HG02981 (cell line): ENCODE measurements around the gene FLT1.

ENCODE experiments used
- ATAC-seq: cut with Tn5 transposase; IDR thresholded peaks from one replicate; pipeline ENCODE4 v1.9.1; 2021; ENCODE audit warnings: mild to moderate bottlenecking, moderate library complexity; ENCODE audit not compliant: unreplicated experiment

Gene FLT1, protein sequence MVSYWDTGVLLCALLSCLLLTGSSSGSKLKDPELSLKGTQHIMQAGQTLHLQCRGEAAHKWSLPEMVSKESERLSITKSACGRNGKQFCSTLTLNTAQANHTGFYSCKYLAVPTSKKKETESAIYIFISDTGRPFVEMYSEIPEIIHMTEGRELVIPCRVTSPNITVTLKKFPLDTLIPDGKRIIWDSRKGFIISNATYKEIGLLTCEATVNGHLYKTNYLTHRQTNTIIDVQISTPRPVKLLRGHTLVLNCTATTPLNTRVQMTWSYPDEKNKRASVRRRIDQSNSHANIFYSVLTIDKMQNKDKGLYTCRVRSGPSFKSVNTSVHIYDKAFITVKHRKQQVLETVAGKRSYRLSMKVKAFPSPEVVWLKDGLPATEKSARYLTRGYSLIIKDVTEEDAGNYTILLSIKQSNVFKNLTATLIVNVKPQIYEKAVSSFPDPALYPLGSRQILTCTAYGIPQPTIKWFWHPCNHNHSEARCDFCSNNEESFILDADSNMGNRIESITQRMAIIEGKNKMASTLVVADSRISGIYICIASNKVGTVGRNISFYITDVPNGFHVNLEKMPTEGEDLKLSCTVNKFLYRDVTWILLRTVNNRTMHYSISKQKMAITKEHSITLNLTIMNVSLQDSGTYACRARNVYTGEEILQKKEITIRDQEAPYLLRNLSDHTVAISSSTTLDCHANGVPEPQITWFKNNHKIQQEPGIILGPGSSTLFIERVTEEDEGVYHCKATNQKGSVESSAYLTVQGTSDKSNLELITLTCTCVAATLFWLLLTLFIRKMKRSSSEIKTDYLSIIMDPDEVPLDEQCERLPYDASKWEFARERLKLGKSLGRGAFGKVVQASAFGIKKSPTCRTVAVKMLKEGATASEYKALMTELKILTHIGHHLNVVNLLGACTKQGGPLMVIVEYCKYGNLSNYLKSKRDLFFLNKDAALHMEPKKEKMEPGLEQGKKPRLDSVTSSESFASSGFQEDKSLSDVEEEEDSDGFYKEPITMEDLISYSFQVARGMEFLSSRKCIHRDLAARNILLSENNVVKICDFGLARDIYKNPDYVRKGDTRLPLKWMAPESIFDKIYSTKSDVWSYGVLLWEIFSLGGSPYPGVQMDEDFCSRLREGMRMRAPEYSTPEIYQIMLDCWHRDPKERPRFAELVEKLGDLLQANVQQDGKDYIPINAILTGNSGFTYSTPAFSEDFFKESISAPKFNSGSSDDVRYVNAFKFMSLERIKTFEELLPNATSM (N-terminal part only)

DNA sequence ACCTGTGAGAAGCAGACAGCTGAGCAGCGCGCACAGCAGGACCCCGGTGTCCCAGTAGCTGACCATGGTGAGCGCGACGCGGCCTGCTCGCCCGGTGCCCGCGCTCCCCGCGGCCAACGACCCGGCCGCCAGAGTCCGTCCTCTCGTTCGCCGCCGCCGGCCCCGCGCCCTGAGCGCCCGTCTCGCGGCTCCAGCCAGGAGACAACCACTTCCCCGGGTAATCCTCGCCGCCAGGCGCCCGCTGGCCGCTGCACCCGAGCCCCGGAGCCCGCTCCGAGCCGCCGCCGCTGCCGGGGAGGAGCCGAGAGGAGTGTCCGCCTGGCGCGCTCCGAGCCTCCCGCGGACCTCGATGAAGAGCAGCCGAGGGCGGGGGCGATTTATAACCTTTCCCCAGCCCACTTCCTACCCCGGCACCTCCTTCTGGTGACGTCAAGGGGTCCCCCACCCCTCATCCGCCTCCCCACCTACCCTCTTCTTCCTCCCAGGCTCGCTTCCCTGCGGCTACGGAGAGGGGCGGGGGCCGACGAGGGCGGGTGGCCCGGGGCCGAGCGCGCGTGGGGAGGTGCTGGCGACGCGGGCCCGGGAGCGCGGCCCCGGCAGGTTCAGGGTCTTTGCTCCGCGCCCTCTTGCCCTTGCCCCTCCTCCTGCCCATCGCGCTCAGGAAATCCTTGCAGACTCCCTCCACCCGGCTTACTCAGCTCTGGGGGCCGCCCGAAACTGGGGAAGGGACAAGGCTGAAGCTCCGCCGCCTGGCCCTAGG lies at the start of gene FLT1:
Gene FLT1, minus strand, starts transcription at position 351 of the 760 bp plus-strand sequence. Its CDS starts 285 bp downstream, at position 66.
- ATAC-seq: no peak

DNA sequence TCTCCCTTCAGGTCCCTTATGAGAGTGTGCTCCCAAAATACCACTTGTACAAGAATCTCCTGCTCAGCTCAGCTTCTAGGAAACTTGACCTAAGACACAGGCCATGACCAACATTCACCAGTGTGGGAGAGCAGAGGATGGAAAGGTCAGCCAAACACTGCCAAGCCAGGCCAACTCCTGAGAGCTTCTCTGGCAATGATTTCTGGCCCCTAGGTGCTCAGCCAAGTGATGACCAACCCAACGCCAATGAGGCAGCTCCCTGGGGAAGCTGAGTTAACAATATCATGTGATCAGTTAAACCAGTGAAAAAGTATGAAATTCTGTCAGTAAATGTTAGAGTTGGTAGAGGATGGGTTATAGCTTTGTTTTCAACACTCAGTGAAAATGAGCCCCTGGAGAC lies 49.1 kb upstream of the FLT1 start:
- ATAC-seq: no peak

DNA sequence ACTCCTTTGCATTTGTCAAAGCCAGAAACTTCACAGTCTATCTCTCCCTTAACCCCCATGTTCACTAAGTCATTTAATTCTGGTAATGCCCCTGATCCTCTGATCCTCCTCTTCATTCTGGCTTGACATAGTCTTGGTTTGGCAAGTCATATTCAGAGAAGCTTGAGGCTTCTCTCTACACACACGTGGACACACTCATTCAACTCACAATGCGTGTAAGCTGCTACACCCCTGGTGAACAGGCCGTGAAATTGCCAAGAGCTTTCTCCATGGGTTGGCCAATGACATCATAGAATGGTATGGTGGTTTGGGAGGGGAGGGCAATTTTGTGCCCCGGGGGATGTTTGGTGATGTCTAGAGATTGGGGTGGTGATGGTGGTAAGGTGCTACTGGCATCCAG lies 47.9 kb upstream of the FLT1 start:
- no peak for ATAC-seq

DNA sequence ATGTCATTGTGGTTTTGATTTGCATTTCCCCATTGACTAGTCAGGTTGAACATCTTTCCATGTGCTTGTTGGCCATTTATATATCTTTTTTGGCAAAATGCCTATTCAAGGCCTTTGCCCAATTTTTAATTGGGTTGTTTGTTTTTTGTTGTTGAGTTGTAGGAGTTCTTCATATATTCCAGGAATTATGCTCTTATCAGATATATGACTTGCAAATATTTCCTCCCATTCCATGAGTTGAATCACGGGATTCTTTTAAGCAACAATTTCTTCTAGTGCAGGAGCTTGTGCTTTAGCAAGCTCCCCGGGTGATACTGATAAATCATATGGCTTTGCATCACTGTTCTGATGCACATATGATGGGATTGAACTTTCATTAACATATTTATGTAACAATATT lies 47.0 kb upstream of the FLT1 start:
- no peak for ATAC-seq

DNA sequence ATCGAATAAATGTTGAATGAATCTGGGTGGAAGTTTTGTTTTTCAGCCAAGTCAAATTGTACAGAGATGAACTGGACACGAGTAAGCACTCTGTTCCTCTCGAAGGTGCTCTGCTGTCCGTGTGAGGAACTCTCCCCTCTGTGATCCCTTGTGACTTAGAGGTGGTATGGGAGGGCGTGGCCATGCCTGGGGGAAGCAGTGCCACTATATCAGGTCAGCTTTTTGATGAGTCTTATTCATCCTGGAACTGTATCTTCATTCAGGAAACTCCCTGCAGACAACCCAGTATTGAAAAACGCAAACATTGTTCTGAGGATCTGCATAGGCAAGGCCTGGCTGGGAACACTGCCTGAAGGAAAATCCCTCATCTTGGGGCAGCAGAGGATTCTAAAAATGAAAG lies 45.7 kb upstream of the FLT1 start:
- ATAC-seq: no peak

DNA sequence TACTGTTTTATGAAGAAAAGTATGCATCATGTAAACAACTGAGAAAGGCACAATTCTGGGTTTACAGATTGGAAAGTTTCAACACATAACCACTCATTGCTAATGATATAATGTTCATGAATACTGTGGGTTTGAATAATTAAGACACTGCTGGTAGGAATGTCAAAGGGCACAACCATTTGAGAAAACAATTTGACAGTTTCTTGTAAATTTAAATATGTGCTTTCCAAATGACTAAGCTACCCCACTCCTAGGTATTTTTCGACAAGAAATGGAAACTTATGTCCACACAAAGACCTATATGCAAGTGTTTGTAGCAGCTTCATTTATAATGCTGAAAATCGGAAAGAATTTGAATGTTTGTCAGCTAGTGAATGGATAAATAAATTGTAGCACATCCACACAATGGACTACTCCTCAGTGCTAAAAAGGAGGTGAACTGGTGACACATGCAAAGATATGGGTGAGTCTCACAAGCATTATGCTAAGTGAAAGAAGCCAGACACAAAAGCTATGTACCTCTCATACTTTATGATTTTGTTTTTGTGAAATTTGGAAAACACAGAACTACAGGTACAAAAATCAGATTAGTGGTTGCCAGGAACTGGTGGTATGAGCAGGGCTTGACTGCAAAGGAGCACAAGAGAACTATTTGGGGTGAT lies 44.8 kb upstream of the FLT1 start:
- ATAC-seq: no peak

DNA sequence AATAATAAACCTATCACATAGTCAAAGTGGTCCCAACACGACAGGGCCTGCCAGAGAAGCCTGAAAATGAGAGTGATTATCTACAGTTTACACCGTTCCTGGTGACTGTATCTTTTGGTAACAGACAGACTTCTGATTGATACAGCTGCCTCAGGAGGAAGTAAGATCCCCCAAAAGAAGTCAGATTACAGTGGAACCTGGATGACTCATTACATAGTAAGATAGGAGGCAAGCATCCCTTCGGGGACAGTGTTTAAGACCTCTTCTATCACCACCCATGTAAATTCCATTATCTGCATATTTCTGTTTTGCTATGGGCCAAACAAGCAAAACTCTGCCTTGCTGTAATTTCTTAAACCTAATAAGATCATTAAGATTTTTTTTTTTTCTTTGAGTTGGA lies 44.0 kb upstream of the FLT1 start:
- no peak for ATAC-seq

DNA sequence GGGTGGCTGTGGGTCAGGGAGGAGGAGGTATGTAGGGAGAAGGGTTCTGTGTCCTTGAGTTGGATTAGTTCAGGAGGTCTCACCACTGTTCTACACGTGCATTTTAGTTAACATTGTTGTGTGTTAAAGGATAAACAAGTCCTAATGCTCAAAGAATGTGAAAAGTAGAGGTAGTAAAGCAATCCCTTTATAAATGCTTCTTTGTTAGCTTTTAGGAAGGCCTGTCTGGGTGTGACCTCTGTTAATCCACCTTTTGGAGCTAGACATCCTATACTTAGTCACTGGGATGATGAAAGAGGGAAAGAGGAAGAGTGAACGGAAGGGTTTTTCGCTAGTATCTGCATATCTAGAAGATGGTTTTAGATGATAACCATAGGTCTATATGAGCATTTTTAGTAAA lies 42.2 kb upstream of the FLT1 start:
- no peak for ATAC-seq

DNA sequence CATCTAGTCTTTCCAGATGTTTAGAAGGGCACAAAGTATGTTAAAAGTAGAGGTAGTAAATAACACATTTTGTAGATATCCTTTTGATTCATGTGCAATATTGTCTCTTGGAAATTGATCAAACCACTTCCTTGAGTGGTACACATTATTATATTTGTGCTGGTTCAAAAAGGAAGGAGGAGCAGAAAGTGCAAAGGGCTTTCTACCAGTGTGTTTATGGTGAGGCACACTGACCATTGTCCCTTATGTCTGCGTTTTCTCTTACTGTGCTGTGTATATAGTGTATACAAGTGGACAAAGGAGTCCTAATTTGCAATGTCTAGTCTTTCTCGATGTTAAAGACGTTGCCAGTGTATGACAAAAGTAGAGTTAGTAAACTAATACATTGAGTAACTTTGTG lies 41.4 kb upstream of the FLT1 start:
- no peak for ATAC-seq

DNA sequence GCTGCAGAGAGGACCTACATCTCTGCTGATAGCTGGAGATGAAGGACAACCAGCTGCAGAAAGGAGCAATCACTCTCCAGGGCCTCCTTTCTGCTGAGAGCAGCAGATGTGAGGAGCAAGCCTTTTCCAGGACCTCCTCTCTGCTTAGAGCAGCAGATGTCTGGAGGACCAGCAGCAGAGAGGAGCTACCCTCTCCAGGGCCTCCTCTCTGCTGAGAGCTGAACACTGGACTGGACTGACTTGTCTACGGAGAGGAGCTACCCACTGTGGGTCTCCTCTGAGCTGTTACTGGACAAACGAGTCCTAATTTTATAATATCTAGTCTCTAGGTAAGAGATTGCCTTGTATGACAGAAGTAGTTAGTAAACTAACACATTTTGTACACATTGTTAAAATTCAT lies 40.8 kb upstream of the FLT1 start:
- ATAC-seq: no peak

DNA sequence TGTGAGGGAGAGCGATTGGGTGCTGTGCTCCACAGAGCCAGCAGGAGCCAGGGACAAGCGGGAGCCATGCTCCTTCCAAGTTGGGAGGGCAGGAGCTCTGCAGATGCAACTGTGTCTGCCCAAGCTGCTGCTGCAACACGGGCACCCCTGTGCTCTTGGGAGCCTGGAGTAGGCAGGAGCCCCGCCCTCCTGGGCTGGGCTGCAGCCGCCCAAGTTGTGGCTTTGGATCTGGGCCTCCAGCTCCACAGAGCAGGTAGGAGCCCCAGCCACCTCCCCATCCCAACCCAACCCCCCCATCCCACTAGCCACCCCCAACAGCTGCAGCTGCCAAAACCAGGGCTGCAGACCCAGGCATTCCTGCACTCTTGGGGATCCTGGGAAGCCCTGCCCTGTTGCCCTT lies 39.9 kb upstream of the FLT1 start:
- no peak for ATAC-seq

DNA sequence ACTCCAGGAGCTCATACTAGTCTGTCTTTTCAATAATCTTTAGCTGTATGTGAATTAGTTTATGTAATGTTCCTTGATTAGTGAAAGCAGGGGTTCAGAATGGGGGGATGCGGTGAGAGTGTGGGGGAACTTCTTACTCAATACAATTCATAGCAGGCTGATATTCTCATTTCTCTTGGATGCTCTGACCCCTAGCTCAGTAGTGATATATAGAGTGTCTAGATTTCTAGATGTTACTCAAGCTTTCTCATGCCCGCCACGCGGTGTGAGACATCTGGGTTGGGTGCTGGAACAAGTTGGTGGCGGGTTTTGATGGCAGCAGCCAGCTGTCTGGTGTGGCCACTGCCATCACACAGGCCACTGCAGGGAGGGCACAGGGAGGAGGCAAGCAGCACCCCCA lies 39.3 kb upstream of the FLT1 start:
- ATAC-seq: no peak

DNA sequence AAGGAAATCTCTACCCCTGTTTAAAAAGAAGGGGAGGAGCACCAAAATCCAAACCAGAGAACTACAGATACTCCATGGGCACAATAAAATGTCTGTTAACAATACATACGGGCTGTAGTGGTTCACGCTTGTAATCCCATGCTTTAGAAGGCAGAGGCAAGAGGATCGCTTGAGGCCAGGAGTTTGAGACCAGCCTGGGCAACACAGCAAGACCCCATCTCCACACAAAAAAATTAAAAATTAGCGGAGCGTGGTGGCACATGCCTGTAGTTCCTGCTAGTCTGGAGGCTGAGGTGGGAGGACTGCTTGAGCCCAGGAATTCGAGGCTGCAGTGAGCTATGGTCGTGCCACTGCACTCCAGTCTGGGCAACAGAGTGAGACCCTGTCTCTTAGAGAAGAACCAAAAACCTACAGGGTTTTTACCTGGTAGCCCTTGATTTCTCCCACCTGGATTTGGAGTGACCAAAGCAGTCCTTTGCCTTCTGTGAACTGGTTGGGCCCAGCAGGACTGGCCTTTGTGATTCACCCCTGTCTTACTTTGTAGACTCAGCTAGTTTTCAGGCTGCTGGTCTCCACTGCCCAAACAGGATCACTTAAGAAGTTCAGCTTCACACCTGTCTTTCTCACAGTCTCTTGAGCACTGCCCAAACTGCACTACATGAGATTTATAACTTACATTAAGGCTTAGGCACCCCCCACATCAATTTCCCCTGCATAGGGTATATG lies 38.7 kb upstream of the FLT1 start:
- ATAC-seq: no peak

DNA sequence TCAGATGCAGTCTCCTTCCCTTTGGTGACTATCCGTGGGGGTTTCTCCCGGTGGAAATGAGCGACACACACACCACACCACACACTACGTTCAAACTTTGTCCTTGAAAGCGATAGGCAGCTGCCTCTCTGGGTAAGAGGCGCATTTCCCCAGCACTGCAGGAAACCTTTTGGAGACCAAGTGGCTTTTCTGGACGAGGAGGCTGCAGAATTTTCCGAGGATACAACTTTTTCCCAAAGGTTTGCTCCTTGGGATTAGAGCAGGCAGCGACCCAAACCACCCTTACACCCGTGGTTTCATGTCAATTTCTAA lies 38.2 kb upstream of the FLT1 start:
- ATAC-seq: no peak

DNA sequence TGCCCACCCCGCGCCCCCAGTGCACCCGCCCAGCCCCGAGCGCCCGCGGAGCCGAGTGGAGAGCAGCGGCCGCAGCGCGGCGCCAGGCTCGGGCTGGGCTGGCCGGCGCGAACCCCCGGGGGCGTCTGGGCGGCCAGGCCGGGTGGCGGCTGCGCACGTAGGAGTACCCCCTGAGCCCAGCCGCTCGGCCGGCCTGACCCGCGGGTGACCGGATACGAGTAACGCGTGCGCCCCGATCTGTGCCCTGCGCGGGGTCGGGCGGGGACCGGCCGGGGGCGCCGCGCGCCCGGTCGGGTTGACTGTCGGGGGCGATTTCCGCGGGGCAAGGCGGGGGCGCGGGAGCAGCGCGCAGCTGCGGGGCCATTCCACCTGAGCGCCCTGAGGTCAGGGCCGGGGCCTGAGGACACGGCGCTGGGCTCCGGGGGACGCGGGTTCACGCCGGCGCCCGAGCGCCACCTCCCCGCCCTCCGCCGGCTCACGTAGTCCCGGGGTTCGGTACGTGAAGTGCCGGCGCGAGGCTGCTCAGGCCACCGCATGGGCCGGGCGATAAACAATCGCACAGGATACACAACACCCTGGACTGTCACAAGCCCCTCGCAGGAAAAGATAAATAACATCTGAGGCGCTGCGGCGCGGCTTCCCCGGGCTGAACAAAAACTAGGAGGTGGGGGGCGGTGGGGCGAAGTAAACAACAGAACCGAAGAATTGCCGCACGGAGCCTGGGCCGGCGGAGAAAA lies 37.6 kb upstream of the FLT1 start:
- ATAC-seq: no peak

DNA sequence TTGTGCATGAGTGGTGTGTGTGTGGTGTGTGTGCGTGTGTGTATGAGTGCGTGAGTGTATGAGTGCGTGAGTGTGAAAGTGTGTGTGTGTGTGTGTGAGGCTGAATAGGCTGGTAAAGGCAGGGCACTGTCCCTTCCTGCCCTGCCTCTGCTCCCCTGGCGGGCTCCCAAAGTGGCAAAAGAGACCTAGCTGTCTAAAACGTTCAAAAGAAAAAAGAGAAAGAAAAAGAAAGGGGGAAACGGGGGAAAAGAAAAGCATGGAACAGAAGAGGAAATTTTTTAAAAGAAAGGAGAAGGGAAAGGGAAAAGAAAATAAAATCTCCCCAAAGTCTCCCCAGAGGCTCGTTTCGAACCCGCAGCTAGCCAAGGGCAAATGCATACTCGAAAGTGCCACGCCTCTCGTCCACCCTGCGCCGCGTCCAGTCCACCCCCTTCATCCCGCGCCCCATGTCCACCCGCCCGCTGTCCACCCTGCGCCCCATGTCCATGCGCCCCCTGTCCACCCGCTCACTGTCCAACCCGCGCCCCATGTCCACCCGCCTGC lies 37.0 kb upstream of the FLT1 start:
- no peak for ATAC-seq

DNA sequence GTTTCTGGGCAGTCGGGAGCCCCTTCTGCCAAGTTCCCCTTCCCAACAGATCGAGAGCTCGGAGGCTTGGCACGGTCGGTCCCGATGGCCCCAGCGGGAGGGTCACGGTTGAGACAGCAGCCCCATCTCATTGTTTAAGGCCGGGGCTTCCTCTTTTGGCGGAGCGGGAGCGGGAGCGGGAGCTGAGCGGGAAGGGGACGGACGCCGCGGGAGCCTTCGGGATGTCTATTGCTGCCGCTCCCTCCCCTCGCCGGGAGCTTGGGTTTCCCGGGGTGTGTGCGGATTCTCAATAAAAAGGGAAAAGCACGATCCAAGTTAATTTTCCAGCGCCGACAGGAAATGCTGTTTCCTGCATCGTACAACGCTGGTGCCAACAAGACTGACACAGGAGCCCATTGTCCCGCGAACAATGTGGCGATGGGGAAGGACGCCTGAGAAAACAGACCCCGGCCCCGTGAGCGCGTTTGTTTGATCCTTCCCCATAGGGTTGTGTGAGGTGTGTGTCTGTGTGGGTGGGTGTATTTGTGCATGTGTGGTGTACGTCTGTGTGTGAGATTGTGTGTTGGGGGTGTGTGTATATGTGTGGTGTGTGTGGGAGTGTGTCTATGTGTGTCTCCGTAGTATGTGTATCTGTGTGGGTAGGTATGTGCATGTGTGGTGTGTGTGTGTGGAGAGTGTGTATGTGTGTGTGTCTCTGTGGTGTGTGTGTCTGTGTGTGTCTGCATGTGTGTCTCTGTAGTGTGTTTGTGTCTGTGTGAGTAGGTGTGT lies 36.3 kb upstream of the FLT1 start:
- ATAC-seq: no peak

DNA sequence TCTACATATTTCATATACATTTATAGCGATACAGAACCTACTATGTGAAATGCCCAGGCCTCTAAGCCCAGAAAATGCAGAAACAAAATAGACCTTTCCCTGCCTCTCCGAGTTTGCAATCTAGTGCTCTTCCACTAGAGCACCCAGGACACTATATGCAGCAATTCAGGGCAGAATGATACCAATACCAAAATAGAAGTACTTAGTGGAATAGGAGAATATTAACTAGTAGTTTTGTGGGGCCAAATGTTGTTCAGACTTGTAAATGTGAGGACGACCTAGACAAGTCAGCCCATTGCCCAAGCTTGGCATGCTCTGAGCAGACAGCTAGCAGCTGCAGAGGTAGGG lies 35.8 kb upstream of the FLT1 start:
- ATAC-seq: no peak
